ENCODE results near the gene CAMSAP2. TPM values are rescaled to one million over a fixed set of nuclear protein-coding genes. Genes with fewer than 3 reads are reported as not detected.
A peak's percentile ranks its signal among the peaks of the same experiment; 100 is the strongest.

CAMSAP2 gene, protein sequence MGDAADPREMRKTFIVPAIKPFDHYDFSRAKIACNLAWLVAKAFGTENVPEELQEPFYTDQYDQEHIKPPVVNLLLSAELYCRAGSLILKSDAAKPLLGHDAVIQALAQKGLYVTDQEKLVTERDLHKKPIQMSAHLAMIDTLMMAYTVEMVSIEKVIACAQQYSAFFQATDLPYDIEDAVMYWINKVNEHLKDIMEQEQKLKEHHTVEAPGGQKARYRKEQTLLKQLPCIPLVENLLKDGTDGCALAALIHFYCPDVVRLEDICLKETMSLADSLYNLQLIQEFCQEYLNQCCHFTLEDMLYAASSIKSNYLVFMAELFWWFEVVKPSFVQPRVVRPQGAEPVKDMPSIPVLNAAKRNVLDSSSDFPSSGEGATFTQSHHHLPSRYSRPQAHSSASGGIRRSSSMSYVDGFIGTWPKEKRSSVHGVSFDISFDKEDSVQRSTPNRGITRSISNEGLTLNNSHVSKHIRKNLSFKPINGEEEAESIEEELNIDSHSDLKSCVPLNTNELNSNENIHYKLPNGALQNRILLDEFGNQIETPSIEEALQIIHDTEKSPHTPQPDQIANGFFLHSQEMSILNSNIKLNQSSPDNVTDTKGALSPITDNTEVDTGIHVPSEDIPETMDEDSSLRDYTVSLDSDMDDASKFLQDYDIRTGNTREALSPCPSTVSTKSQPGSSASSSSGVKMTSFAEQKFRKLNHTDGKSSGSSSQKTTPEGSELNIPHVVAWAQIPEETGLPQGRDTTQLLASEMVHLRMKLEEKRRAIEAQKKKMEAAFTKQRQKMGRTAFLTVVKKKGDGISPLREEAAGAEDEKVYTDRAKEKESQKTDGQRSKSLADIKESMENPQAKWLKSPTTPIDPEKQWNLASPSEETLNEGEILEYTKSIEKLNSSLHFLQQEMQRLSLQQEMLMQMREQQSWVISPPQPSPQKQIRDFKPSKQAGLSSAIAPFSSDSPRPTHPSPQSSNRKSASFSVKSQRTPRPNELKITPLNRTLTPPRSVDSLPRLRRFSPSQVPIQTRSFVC (N-terminal part only)
- polyA plus RNA-seq (ENCODE audit: insufficient read length in 10 of 10): 10 to 100 TPM; 18.3 to 25.6 (median 21.7) TPM
- long read RNA-seq, donor 1: 0 reads
- long read RNA-seq, donor 2: 0 reads
- long read RNA-seq, donor 3: 0 reads
- long read RNA-seq, donor 4: 0 reads
- long read RNA-seq, donor 5: 0 reads
- long read RNA-seq, donor 6: 0 reads
- long read RNA-seq, donor 7: 0 reads
- long read RNA-seq, donor 8: 0 reads
- long read RNA-seq, donor 9: 0 reads

- DNase-seq: peak in 2 of 3 donors; percentile 87 to 91
Measured at GRCh38 chr1:200738327-200738948, at the start of gene CAMSAP2. Gene CAMSAP2, plus strand, starts transcription at chr1:200738893. Its CDS starts 935 bp downstream, at chr1:200739828.

DNA sequence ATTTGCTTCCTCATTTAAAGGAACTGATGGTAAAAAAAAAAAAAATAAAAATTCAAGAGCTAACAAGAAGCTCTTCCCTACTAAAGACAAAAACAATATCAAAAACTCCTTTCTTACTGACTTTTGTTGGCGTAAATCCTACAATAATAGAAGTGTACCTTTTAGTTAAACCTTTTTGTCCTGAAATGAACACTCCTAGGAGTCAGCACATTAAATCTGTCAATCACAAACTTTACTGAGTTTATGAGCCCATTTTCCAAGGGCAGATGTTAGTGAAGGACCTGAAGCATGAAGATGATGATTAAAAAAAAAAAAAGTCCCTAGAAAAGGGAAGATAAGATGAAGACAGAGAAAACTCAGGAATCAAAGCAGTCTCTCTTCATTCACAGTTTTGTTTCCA is 46.4 kb upstream of the CAMSAP2 start:
- no peak for DNase-seq

DNA sequence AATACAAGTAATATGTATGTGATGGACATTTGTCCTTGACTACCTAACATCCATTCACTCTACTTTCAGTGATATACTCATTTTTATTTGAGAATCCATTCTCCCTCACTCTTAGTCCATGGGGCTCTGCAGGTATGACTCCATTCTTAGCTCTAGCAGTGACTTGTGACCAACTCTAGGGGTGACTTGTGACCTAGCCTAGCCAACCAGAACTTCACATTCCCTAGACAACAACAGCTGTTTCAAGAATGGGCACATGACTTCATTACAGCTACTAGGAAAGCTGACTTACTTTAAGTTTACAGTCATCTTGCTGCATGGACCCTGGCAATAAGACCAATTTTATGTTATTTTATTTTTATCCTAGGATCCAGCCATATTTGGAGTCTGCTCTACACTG is 45.4 kb upstream of the CAMSAP2 start:
- no peak for DNase-seq

DNA sequence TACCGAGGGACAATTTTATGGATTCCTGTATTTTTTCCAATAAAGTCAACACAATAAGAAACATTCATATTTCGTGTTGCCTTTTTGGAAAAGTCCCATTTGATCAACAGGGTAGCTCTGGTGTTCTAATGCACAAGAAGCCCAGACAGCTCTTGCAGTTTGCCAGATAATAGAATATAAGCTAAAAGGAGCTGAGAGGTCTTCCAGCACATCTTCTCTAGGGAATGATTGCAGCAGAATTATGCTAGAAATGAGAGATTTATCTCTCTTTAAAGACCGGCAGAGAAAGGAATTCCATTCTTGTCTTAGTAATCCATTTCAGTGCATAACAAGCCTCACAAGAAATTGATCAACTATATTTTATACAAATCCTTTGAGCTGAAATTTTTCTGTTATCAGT is 44.0 kb upstream of the CAMSAP2 start:
- DNase-seq: peak in 2 of 3 donors; percentile 15 to 40

- peak in 1 of 3 donors; percentile 33 for DNase-seq
Measured at GRCh38 chr1:200699871-200700270, 38.8 kb upstream of the CAMSAP2 start.

DNA sequence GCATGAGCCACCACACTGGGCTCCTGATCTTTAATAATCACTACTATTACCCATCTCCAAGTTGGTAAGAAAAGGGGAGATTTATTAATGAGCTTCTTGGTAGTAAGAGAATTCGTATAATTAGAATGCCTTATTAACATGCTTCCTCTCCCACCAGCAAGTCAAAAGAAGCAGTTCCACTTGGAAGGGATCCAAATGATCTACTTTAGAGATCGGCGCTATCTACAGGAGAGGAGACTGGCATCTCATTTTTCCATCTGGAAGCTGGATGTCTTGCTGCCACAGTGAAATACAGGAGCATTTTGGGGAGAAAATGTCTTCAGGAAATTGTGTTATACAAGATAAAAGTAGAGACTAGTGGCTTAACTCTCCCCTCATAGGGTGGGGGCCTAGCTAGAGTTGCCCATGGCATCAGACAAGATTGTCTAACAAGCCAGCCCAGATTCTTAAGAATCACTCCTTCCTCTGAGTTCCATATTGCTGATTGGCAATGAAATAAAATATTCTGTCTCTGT is 33.6 kb upstream of the CAMSAP2 start:
- DNase-seq: no peak

- DNase-seq: no peak
Measured at GRCh38 chr1:200706111-200706814, 32.4 kb upstream of the CAMSAP2 start.

GRCh38 chr1:200707116-200707515 is 31.6 kb upstream of the CAMSAP2 start:
- no peak for DNase-seq

DNA sequence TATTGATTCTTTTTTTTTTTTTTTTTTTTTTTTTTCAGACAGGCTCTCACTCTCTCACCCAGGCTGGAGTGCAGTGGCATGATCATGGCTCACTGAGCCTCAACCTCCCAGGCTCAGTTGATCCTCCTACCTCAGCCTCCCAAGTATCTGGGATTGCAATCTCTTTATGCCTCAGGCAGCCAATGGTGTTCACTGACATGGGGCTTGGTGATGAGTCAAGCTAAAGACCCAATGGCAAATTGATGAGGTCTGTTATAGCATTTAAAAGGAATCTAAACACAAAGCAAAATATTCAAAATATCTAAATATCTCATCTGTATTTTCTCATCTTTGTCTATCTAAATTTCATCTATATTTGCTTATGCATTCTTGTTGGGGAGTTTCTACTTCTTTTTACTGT is 30.5 kb upstream of the CAMSAP2 start:
- DNase-seq: no peak

- DNase-seq: no peak
Measured at GRCh38 chr1:200708769-200709168, 29.9 kb upstream of the CAMSAP2 start.

- no peak for DNase-seq
Measured at GRCh38 chr1:200710166-200710565, 28.5 kb upstream of the CAMSAP2 start.

DNA sequence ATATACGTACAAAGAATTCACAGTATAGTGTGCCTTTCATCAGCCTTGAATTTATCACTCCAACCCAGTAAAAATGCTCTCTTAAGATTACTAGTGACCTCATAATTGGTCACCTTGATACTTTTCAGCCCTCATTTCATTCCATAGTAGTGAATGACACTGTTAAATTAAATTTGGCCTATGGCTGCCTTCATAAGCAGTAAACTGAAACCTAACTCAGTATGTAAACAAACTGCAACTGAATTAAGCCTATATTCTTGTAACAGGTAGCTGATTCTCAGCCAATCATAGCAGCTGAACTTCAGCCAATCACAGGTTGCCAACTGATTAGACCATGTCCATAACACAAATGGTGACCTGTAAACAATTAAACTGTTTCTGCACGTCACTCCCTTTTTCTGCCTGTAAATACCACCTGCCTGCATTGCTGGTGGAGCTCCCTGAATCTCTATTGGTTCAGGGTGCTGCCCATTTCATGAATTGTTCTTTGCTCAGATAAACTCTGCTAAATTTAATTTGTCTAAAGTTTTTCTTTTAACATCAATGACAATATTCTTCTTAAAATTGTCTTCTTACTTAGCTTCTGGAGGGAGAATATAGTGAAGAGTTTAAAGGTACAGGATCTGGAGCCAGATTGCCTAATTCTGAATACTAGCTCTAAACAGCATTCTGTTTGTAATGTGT is 24.0 kb upstream of the CAMSAP2 start:
- no peak for DNase-seq

DNA sequence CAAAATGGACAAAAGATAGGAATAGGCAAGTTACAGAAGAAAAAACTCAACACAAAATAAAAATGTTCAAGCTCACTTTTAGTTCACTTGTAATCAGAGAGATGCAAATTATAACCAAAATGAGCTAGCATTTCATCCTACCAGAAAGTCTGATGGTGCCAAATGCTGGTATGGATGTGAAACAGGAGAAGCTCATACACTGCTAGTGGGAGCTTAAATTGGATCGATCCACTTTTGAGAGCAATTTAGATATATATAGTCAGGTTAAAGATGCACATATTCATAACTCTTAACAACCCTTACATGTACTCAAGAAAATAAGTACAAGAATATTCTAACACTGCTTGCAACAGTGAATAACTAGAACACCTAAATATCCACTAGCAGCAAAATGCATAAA is 18.5 kb upstream of the CAMSAP2 start:
- DNase-seq: no peak

GRCh38 chr1:200724064-200724463 is 14.6 kb upstream of the CAMSAP2 start:
- no peak for DNase-seq

DNA sequence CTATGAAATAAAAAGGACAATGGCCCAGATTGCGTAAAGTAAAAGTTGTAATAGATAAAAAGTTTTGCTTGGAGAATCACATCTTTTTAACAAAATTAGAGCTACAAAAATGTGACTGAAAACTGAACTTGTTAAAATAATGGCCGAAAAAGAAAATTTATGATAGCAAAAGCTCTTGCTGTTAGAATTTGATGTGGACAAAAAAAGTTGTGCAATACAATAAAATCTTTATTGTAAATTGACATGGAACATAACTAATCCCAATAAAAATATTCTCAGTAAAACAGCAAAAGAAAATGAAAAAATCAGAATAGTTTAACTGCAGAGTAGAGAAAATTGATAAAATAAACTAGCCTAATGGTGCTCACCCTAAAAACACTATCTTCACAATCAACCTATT is 11.4 kb upstream of the CAMSAP2 start:
- no peak for DNase-seq

DNA sequence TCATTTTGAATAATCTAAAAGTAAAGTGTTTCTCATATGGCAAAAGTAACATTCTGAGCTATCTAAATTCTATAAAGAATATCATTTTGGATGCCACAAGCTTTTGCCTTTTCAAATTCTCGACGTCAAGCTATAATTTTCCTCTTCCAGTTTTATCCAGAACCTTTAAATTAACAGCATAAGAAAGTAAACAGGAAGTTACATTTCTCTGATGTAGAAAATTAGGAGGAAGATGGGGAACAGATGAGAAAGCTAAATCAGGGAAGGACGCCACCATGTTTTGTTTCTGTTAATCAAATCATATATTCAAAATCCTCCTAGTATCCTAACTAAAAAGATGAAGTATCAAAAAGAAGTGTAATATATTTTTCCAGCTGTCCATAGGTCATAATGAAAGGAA is 8.8 kb upstream of the CAMSAP2 start:
- DNase-seq: peak in 1 of 3 donors; percentile 6

DNA sequence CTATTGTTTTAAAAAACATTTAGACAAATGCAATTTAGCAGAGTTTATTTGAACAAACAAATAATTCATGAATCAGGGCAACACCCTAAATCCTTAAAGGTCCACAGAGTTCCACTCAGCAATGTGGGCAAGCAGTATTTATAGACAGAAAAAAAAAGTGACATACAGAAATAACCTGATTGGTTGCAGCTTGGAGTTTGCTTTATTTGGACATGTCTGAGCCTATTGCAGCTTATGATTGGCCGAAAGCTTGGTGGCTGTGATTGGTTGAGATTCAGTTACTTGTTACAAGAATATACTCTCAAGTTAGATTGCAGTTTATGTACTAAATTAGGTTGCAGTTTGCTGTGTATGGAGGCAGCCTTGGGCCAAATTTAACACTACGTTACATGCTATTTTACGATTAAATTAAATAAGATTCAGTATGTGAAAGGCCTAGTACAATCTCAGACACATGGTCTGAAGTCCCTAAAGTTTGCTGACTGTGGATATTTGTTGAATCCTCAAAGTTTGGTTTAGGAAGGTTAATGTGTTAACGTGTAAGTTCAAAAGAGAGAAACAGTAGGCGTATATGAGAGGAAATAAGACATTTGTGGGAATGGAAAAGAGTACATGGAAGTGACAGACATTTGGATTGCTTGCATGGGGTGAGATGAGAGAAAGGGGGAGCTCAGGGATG is 6.9 kb upstream of the CAMSAP2 start:
- no peak for DNase-seq

DNA sequence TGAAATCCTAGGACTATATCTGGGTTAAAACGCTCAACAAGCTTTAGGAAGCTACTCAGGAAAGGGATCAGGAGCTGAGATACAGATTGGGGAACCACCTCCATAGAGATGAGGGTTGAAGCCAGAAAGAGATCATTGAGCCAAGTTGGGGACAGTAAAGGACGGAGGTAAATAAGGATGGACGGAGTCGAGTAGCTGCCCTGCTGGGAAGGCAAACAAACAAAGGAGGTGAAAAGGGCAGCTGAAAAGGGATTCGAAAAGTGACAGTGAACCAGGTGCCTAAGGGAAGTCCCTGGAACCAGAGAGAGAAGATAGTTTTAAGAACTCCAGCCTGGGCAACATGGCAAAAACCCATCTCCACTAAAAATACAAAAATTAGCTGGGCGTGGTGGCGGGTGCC is 6.3 kb upstream of the CAMSAP2 start:
- DNase-seq: no peak

- no peak for DNase-seq
Measured at GRCh38 chr1:200733907-200734306, 4.8 kb upstream of the CAMSAP2 start.

All from muscle of back (tissue), 13 donors.